Muscle of back (tissue), 10 donors: ENCODE data around the gene UBL7. TPM values are rescaled to one million over a fixed set of nuclear protein-coding genes. Genes with fewer than 3 reads are reported as not detected.

Experiments used
- polyA plus RNA-seq, 10 donors: library from polyadenylated mRNA; unstranded; fragments of 120-200 nt; gene quantifications; one replicate each; pipeline ENCODE4 v1.2.1, GENCODE V29; 2013; ENCODE audit not compliant: insufficient read length in 10 of 10

UBL7 gene
- polyA plus RNA-seq, 10 donors = 27.4 to 39.4 (median 33.5) TPM

Other genes starting within 250 kb of the UBL7 start
- gene CCDC33, start 224.8 kb downstream of the UBL7 start, polyA plus RNA-seq = under 1 TPM in 3 of 10 donors, not detected in 7; 0.05 to 0.31 (median 0.19) TPM
- 1 to 10 TPM; 1.2 to 2.6 (median 1.9) TPM for gene CYP11A1, start 93.5 kb downstream of the UBL7 start, polyA plus RNA-seq
- gene SEMA7A, start 27.2 kb downstream of the UBL7 start, polyA plus RNA-seq = 1 to 10 TPM; 3.2 to 7.6 (median 5.4) TPM
- gene ARID3B, start 80.1 kb upstream of the UBL7 start, polyA plus RNA-seq = 1 to 10 TPM; 3.5 to 6.5 (median 4.9) TPM
- gene CLK3, start 154.7 kb upstream of the UBL7 start, polyA plus RNA-seq = 10 to 100 TPM; 37.3 to 51.9 (median 43.1) TPM
- 10 to 100 TPM; 21.4 to 35.1 (median 23.5) TPM for gene EDC3, start 234.9 kb upstream of the UBL7 start, polyA plus RNA-seq